SKM-1 (cell line): ENCODE results near the gene RNASEL.

ENCODE experiments used
- DNase-seq: peaks from one replicate; lab custom pipeline; 2025; ENCODE audit not compliant: unreplicated experiment; lab: John Stamatoyannopoulos, UW

The RNASEL gene

DNA sequence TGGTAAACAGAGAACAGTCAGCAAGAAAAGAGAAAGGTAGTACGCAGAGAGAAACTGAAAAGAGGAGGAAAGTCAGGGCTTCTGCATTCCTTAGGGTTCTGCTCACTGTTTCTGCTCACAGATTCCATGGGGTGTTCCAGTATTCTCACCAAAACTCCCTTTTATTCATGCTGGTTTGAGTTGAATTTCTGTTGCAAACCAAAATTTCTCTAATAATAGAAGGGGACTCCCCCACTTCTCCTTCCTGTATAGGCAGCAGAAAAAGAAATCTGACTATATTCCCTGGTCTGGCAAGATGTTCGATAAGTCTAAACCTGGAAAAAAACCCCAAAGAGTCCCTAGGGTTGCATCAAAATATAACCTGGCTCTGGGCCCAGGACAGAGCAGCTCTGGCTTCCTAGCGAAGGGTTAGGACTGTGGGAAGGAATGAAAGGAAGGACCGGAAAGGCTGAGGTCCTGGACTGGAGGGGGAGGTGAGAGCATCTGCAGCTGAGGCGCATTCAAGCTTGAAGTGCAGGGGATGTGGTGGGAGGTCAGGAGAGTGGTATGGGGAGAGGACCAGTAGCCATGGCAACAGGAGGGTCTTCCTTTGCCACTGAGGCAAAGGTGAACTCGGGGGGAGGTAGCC lies 34.0 kb upstream of the RNASEL start:
- DNase-seq = no peak

GRCh38 chr1:182621906-182622305 lies 32.9 kb upstream of the RNASEL start:
- no peak for DNase-seq

- DNase-seq = no peak
Observed at GRCh38 chr1:182620924-182621585, 32.0 kb upstream of the RNASEL start.

DNA sequence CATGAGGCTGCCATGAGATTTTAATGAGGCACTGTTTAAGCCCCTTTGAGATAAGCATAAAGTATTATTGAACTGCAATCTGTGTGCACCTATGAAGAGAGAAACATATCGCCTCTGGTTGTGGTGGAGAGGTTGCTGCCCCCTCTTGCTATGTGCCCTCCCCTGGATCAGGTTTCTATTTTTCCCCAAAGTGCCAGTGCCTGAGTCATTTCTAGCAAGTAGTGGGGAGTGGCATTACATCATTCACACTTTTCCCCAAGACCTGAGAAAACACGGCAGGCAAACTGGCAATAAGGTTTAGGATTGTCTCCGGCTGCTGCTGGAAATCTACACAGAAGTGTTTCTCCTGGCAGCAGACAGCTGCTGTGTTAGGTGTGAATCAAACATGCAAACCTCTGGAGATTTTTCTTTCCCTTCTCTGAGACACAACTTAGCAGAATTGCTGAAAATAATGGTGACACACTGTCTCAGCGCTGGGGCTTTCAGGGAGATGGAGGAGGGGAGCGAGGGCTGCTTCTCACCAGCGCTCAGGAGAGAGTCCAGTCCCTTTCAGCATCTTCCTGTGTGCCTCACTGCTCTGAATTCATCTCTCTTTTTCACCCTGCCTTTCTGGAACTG lies 28.8 kb upstream of the RNASEL start:
- DNase-seq = no peak

GRCh38 chr1:182617014-182617429 lies 28.0 kb upstream of the RNASEL start:
- DNase-seq = no peak

- no peak for DNase-seq
Observed at GRCh38 chr1:182616130-182617013, 27.3 kb upstream of the RNASEL start.

DNA sequence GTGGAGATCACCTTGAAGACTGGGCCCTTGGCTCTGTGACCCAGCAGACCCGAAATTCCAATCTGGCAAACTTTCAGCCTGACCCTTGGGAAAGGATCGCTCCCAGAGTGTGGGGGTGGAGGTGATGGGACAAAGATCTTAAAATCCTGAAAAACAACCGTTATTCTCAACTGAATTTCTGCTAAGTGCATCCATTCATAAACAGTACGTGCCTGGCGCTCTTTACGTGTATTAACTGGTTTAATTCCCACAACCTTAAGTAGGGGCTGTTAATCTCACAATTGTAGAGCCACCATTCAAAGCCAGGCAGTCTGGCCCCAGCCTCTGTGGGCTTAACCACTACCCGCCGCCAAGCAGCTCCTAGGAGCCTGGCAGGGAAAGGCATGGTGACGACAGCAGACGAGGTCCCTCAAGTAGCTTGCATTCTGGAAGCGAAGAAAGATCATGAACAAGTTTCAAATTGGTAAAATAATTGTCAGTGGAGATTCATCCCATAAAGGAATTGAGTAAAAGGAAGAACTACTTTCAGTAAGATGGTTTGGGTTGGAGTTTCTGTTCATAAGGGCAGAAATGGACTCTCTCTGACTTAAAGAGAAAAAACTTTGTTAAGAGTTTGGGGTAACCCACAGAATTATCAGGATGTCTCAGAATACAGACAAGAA lies 26.5 kb upstream of the RNASEL start:
- peak; percentile 75 for DNase-seq

- DNase-seq = peak; percentile 75
Observed at GRCh38 chr1:182614796-182615454, 25.9 kb upstream of the RNASEL start.

DNA sequence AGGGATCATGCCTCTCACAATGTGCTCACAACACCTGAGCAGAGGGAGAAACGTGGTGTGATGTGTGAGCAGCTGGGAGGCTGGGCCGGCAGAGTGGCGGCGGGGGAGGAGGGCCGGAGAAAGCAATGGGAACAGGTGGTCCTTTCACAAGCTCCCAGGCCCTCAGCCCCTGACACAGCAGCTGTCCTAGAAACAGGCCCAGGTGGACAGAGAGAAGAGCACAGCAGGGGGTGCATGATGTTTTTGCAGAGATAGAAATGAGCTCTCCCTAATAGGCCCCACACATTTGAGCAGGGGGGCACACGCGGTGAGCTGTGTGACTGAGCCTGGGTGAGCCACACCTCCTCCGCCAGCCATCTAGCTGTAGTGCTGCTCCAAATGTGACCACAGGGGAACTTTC lies 22.7 kb upstream of the RNASEL start:
- DNase-seq = no peak

DNA sequence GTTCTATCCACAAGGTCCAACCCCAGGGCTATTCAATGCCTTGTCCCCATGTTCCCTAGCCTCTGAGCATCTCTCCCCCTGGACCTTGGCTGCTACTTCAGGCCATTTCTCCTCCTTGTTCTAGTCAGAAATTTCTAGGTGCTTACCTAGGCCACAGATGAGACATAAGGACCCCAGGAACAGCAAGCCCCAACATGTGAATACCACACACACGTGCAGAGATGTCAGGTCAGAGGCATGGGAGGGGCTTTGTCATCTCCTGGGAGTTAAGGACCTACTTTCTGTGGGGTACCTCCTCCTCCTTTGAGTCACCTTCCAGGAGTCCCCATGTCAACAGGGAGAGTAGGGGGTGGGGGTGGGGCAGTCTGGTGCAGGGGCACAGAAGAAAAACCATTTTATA lies 22.3 kb upstream of the RNASEL start:
- no peak for DNase-seq

DNA sequence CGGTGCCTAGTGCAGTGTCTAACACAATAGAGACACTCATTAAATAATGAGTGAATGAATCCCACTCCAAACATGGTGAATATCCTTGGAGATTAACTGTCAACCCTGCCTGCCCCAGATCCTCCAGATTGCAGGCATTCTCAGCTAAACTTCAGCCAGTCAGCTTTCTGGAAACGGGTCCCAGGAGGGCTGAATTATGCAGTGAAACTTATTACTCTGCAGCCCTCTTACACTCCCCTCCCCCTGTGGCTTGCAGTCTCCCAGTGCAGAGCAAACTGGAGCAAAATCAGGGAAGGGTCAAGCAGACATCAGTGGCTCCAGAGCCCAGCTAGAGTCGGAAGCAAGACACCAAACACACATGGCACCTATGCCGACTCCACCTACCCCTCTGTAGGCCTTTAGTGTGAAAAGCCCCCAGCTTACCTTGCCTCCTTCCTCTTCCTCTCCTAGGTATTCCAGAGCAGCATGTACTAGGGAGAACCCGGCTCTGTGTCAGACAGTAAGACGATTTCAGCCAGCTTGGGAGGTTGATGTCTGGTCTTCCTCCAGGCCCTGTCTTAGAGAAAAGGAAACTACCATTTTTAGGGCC lies 21.6 kb upstream of the RNASEL start:
- no peak for DNase-seq

GRCh38 chr1:182608845-182609610 lies 20.0 kb upstream of the RNASEL start:
- DNase-seq = no peak

DNA sequence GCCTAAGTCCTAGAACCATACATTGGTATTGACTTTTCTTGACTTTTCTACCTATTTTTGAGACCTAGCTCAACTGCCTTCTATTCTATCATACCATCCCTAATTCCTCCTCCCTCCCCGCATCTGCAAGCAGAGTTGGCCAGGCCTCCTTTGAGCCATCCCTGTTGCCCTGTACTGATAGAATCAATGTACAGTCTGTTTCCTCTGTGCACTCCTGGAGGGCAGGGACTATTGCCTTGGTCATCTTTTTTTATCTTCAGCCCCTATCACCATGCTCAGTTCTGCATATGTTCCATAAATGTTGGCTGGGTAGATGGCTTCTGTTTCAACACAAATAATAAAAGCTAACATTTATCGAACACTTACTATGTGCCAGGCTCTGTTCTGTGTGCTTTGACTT lies 19.2 kb upstream of the RNASEL start:
- DNase-seq = no peak

GRCh38 chr1:182607566-182607965 lies 18.5 kb upstream of the RNASEL start:
- DNase-seq = no peak

DNA sequence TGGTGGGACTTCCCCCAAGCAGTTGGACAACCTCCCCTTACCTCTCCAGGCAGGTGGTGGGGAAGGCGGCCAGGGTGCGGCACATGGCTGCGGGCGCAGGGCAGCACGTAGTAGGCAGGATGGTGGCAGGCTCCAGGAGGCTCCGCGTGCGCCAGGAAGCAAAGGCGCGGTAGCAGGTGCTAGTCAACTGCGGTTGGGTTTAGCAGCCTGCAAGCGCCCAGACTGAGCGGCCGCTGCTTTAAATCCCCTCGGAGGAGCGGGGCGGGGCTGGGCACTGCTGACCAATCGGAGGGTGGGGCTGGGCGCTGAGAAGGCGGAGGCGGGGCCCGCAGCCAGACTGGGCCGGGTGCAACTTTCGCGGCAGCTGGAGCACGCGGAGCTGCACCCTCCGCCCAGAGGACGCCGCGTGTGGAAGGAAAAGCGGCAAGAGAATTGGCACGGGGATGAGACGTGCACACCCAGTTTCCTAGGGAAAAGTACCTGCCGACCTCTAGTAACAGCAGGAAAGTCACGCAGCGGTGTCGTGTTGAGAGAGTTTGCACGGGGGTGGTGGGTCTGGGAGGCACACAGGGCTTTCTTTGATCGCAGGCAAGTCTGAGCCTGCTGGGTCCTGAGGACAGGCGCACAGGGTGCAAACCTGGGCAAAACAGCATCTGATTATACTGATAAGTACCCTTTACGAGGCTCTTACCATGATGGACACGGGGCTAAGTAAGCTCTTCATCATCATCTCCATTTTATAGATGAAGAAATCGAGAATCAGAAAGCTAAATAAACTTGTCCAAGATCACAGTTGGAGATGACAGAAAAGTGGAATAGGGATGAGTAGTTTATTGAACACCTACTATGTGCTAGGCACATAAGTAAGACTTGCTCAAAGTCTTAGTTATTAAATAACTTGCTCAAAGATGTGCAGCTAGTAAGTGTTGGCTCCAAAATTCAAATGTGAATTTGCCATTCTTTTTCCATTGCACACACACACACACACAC lies 15.4 kb upstream of the RNASEL start, which contains the start of gene RGS16:
TSS of gene RGS16 (minus strand) at position 215 of the 990 bp plus-strand sequence. CDS start at position 85, 130 bp downstream.
- DNase-seq = peak; percentile 96

DNA sequence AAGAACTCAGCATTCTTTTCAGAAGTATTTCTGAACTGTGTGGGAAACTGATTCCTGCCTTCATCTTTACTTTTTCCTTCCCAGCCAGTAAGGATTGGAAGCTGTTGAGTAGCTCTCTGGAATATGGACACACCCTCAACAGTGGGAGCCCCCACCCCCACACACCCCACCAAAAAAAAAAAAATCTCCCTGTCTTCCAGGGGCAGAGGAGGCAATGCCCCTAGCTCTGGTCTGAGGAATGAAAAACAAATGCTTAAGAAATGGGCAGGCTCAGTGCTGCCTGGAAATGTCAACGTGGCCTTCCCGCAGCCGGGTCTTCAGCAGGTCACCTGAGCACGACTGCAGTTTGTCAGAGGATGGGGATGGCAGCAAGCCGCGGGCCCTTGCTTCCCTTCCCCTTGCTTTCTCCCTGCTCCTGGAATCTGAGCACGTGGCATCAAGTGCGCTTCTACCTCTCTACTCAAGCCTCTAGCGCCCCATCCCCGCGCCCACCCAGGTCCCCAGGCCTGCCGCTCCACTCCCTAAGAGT lies 14.7 kb upstream of the RNASEL start:
- no peak for DNase-seq

DNA sequence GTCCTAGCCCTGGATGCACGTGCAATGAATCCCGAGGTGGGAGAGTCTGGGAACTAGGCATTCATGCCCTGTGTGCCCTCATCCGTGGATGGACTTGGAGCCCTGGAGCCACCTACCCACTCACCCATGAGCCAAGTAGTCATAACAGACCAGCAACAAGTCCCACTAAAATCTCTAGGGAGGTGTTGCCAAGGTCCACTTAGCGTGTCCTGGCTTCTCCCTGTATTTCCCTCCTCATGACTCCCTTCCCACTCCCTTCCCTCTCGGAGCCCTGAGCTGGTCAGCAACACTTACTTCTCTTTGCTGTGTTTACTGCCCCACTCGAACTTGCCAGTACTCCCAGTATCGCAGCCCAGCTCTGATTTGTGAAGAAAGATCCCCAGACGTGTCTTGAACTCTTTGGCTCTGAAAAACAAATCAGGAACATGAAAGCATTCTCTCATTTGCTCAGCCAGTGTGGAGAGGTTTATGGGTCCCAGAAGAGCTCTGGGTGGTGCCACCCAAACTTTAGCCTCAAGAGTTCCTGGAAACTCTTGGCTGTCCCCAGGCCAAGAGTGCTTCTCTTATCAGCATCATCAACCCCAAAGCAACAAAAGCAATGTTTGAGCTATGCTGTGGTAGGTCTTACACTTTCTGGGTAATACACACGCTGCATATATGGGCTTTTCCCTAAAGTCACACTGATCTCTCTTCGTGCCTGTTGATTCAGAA lies 14.0 kb upstream of the RNASEL start:
- DNase-seq = no peak
